ENCODE results near the gene PBX1. TPM values are rescaled to one million over a fixed set of nuclear protein-coding genes. Genes with fewer than 3 reads are reported as not detected.
A peak's percentile ranks its signal among the peaks of the same experiment; 100 is the strongest.

Gene PBX1
- total and polyA plus RNA-seq, 2 experiments from 2014 or later: 40.0 to 104 TPM

DNA sequence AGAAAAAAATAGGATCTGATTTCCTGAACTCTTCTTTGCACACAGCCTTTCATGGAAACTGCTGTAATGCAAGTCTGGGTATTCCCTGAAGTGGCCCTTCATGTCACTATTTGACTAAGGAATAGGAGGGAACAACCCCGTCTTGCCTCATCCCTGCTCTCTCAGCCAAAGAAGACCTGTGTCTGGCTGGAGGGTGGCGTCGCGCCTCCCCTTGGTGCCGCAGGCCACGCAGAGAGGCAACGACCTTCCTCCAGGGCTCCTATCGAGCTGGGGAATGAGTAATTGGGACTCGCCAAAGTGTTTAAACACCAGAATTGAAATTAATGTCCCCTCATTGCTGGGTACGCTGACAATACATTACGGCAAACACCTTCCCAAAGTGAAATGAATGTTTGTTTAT lies 129.8 kb downstream of the PBX1 start:
- peaks cover 13% of the 10 kb centered on the region; the same call in 2 of the 3 replicates for H3K36me3 Mint-ChIP-seq (ENCODE audit: low read depth)
- H3K4me1 Mint-ChIP-seq: peaks cover 28% of the 10 kb centered on the region
- H3K27ac ChIP-seq (ENCODE audit: low read depth): peak overlapping the region; percentile 39; the same call in 1 of the 2 replicates

More for the DNA sequence above, 129.8 kb downstream of the PBX1 start:
- H3K9me3 Mint-ChIP-seq: no peaks in the 10 kb centered on the region; the same call in 1 of the 3 replicates
- TF ChIP-seq EZH2phosphoT487 (IDR thresholded peaks at IDR 0.05; ENCODE audit: unreplicated experiment): no peak
- TF ChIP-seq, protein P1, sequence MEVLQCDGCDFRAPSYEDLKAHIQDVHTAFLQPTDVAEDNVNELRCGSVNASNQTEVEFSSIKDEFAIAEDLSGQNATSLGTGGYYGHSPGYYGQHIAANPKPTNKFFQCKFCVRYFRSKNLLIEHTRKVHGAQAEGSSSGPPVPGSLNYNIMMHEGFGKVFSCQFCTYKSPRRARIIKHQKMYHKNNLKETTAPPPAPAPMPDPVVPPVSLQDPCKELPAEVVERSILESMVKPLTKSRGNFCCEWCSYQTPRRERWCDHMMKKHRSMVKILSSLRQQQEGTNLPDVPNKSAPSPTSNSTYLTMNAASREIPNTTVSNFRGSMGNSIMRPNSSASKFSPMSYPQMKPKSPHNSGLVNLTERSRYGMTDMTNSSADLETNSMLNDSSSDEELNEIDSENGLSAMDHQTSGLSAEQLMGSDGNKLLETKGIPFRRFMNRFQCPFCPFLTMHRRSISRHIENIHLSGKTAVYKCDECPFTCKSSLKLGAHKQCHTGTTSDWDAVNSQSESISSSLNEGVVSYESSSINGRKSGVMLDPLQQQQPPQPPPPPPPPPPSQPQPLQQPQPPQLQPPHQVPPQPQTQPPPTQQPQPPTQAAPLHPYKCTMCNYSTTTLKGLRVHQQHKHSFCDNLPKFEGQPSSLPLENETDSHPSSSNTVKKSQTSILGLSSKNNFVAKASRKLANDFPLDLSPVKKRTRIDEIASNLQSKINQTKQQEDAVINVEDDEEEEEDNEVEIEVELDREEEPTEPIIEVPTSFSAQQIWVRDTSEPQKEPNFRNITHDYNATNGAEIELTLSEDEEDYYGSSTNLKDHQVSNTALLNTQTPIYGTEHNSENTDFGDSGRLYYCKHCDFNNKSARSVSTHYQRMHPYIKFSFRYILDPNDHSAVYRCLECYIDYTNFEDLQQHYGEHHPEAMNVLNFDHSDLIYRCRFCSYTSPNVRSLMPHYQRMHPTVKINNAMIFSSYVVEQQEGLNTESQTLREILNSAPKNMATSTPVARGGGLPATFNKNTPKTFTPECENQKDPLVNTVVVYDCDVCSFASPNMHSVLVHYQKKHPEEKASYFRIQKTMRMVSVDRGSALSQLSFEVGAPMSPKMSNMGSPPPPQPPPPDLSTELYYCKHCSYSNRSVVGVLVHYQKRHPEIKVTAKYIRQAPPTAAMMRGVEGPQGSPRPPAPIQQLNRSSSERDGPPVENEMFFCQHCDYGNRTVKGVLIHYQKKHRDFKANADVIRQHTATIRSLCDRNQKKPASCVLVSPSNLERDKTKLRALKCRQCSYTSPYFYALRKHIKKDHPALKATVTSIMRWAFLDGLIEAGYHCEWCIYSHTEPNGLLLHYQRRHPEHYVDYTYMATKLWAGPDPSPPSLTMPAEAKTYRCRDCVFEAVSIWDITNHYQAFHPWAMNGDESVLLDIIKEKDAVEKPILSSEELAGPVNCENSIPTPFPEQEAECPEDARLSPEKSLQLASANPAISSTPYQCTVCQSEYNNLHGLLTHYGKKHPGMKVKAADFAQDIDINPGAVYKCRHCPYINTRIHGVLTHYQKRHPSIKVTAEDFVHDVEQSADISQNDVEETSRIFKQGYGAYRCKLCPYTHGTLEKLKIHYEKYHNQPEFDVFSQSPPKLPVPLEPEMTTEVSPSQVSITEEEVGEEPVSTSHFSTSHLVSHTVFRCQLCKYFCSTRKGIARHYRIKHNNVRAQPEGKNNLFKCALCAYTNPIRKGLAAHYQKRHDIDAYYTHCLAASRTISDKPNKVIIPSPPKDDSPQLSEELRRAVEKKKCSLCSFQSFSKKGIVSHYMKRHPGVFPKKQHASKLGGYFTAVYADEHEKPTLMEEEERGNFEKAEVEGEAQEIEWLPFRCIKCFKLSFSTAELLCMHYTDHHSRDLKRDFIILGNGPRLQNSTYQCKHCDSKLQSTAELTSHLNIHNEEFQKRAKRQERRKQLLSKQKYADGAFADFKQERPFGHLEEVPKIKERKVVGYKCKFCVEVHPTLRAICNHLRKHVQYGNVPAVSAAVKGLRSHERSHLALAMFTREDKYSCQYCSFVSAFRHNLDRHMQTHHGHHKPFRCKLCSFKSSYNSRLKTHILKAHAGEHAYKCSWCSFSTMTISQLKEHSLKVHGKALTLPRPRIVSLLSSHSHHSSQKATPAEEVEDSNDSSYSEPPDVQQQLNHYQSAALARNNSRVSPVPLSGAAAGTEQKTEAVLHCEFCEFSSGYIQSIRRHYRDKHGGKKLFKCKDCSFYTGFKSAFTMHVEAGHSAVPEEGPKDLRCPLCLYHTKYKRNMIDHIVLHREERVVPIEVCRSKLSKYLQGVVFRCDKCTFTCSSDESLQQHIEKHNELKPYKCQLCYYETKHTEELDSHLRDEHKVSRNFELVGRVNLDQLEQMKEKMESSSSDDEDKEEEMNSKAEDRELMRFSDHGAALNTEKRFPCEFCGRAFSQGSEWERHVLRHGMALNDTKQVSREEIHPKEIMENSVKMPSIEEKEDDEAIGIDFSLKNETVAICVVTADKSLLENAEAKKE (CRISPR knock-in tag; IDR thresholded peaks at IDR 0.05): no peak
- TF ChIP-seq NANOG (IDR thresholded peaks at IDR 0.05; ENCODE audit: borderline replicate concordance): no peak
- TF ChIP-seq, protein P2, sequence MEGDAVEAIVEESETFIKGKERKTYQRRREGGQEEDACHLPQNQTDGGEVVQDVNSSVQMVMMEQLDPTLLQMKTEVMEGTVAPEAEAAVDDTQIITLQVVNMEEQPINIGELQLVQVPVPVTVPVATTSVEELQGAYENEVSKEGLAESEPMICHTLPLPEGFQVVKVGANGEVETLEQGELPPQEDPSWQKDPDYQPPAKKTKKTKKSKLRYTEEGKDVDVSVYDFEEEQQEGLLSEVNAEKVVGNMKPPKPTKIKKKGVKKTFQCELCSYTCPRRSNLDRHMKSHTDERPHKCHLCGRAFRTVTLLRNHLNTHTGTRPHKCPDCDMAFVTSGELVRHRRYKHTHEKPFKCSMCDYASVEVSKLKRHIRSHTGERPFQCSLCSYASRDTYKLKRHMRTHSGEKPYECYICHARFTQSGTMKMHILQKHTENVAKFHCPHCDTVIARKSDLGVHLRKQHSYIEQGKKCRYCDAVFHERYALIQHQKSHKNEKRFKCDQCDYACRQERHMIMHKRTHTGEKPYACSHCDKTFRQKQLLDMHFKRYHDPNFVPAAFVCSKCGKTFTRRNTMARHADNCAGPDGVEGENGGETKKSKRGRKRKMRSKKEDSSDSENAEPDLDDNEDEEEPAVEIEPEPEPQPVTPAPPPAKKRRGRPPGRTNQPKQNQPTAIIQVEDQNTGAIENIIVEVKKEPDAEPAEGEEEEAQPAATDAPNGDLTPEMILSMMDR (conservative IDR thresholded peaks at IDR 0.05; ENCODE audit: low read depth in 2 of 2): no peak
- TF ChIP-seq STAT1 (IDR thresholded peaks at IDR 0.05; ENCODE audit: unreplicated experiment): no peak
- TF ChIP-seq ZNF331 (CRISPR knock-in tag; IDR thresholded peaks at IDR 0.05; ENCODE audit: low read depth): no peak
- TF ChIP-seq POLR2AphosphoS5 (IDR thresholded peaks at IDR 0.05; ENCODE audit: low read depth): no peak
- TF ChIP-seq CREB1 (CRISPR knock-in tag; IDR thresholded peaks at IDR 0.05; ENCODE audit: low read depth): no peak
- no peak for TF ChIP-seq EZH2 (IDR thresholded peaks at IDR 0.05; ENCODE audit: low read depth, unreplicated experiment)
- TF ChIP-seq, protein P3, sequence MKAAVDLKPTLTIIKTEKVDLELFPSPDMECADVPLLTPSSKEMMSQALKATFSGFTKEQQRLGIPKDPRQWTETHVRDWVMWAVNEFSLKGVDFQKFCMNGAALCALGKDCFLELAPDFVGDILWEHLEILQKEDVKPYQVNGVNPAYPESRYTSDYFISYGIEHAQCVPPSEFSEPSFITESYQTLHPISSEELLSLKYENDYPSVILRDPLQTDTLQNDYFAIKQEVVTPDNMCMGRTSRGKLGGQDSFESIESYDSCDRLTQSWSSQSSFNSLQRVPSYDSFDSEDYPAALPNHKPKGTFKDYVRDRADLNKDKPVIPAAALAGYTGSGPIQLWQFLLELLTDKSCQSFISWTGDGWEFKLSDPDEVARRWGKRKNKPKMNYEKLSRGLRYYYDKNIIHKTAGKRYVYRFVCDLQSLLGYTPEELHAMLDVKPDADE (IDR thresholded peaks at IDR 0.05): no peak
- TF ChIP-seq JUNB (IDR thresholded peaks at IDR 0.05; ENCODE audit: unreplicated experiment): no peak
- TF ChIP-seq, protein P4, sequence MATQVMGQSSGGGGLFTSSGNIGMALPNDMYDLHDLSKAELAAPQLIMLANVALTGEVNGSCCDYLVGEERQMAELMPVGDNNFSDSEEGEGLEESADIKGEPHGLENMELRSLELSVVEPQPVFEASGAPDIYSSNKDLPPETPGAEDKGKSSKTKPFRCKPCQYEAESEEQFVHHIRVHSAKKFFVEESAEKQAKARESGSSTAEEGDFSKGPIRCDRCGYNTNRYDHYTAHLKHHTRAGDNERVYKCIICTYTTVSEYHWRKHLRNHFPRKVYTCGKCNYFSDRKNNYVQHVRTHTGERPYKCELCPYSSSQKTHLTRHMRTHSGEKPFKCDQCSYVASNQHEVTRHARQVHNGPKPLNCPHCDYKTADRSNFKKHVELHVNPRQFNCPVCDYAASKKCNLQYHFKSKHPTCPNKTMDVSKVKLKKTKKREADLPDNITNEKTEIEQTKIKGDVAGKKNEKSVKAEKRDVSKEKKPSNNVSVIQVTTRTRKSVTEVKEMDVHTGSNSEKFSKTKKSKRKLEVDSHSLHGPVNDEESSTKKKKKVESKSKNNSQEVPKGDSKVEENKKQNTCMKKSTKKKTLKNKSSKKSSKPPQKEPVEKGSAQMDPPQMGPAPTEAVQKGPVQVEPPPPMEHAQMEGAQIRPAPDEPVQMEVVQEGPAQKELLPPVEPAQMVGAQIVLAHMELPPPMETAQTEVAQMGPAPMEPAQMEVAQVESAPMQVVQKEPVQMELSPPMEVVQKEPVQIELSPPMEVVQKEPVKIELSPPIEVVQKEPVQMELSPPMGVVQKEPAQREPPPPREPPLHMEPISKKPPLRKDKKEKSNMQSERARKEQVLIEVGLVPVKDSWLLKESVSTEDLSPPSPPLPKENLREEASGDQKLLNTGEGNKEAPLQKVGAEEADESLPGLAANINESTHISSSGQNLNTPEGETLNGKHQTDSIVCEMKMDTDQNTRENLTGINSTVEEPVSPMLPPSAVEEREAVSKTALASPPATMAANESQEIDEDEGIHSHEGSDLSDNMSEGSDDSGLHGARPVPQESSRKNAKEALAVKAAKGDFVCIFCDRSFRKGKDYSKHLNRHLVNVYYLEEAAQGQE (IDR thresholded peaks at IDR 0.05; ENCODE audit: unreplicated experiment): no peak
- Histone ChIP-seq H2AFZ (no peak overlapping the region), H3K4me1 (ENCODE audit: insufficient read depth) (peaks cover 14% of the 10 kb centered on the region), H3K27me3 (ENCODE audit: insufficient read depth) (no peaks in the 10 kb centered on the region), H3K79me2 (replicated peaks; ENCODE audit: insufficient read depth) (peaks cover 80% of the 10 kb centered on the region), H3K9me2 (ENCODE audit: insufficient read depth) (no peaks in the 10 kb centered on the region), H3K36me3 (ENCODE audit: insufficient read depth) (no peaks in the 10 kb centered on the region), H4K20me1 (replicated peaks; ENCODE audit: insufficient read depth) (peaks cover 9% of the 10 kb centered on the region; the same call in 1 of the 2 replicates), H3K4me2 (no peak overlapping the region), H3K4me3 (no peak overlapping the region), H3F3A (replicated peaks; ENCODE audit: low read depth) (0 out of 2 replicates have a peak, but pooled peaks cover 3% of the 10 kb centered on the region)
- no peak overlapping the region for H3K4me3 Mint-ChIP-seq
- no peak for DNase-seq (ENCODE audit: low spot score)
- H3K27me3 Mint-ChIP-seq (ENCODE audit: insufficient read depth, low read depth, poor library complexity): peaks cover 5% of the 10 kb centered on the region
- no peak overlapping the region for H3K27ac Mint-ChIP-seq
- ATAC-seq: peak; percentile 68

Measured in GM23338 (cell line).